Mesodermal cell (in vitro differentiated cells): ENCODE results near the gene CELF5.

ENCODE experiments used
- H3K27ac ChIP-seq: 2 replicates; pipeline ENCODE4 v1.7.0; 2013; ENCODE audit warnings: mild to moderate bottlenecking, low read depth, low read length, moderate library complexity; ENCODE audit not compliant: severe bottlenecking
- H3K36me3 ChIP-seq: 2 replicates; pipeline ENCODE4 v1.7.1; 2013; ENCODE audit warnings: mild to moderate bottlenecking, low read length, moderate library complexity; ENCODE audit not compliant: control insufficient read depth, insufficient read depth
- H3K4me1 ChIP-seq: one replicate; pipeline ENCODE4 v1.7.1; 2013; ENCODE audit warnings: mild to moderate bottlenecking, low read length; ENCODE audit not compliant: insufficient read depth, control insufficient read depth, poor library complexity, severe bottlenecking
- H3K4me3 ChIP-seq: 2 replicates; pipeline ENCODE4 v1.7.0; 2013; ENCODE audit warnings: low read length, control low read depth, mild to moderate bottlenecking; ENCODE audit not compliant: insufficient read depth, poor library complexity, severe bottlenecking; ENCODE audit errors: extremely low read depth
- H3K9me3 ChIP-seq: 2 replicates; pipeline ENCODE4 v1.7.1; 2013; ENCODE audit warnings: mild to moderate bottlenecking, low read length, moderate library complexity; ENCODE audit not compliant: control insufficient read depth
- WGBS, 2 experiments: methylation state at CpG; one replicate each; pipeline ENCODE4 v1.1.5; 2013; ENCODE audit warnings: missing lambda C conversion rate in 2 of 2; ENCODE audit not compliant: insufficient coverage in 2 of 2; 5-methylcytosine and 5-hydroxymethylcytosine counted together

The CELF5 gene

GRCh38 chr19:3277649-3278048, 53.2 kb downstream of the CELF5 start:
- no peak overlapping the region for H3K27ac ChIP-seq
- no peak overlapping the region for H3K4me3 ChIP-seq
- H3K36me3 ChIP-seq, result no peaks in the 10 kb centered on the region
- H3K9me3 ChIP-seq, result peaks cover 6% of the 10 kb centered on the region
- H3K4me1 ChIP-seq, result no peaks in the 10 kb centered on the region
- WGBS, 2 experiments, result 77 to 89% methylated on average over 3 to 4 of the region's 5 CpGs

GRCh38 chr19:3278294-3278693, 53.8 kb downstream of the CELF5 start:
- 80 to 84% methylated on average over 11 of the region's 11 CpGs for WGBS, 2 experiments

GRCh38 chr19:3278749-3279148, 54.3 kb downstream of the CELF5 start:
- 75 to 87% methylated on average over 5 of the region's 5 CpGs for WGBS, 2 experiments
- Histone ChIP-seq H3K9me3 (no peaks in the 10 kb centered on the region), H3K27ac (no peak overlapping the region), H3K4me3 (no peak overlapping the region), H3K36me3 (no peaks in the 10 kb centered on the region), H3K4me1 (no peaks in the 10 kb centered on the region)

More at GRCh38 chr19:3278294-3278693, 53.8 kb downstream of the CELF5 start:
- no peaks in the 10 kb centered on the region for H3K4me1 ChIP-seq
- H3K9me3 ChIP-seq, result no peaks in the 10 kb centered on the region
- H3K4me3 ChIP-seq, result no peak overlapping the region
- H3K27ac ChIP-seq, result no peak overlapping the region
- no peaks in the 10 kb centered on the region for H3K36me3 ChIP-seq

- Histone ChIP-seq H3K4me1 (no peaks in the 10 kb centered on the region), H3K9me3 (no peaks in the 10 kb centered on the region), H3K27ac (no peak overlapping the region), H3K36me3 (no peaks in the 10 kb centered on the region), H3K4me3 (no peak overlapping the region)
- 73 to 74% methylated on average over 7 of the region's 7 CpGs for WGBS, 2 experiments
These were observed 54.8 kb downstream of the CELF5 start for GRCh38 chr19:3279306-3279705.

- no peak overlapping the region for H3K27ac ChIP-seq
- WGBS, 2 experiments, result 84 to 85% methylated on average over 17 to 21 of the region's 21 CpGs
- H3K9me3 ChIP-seq, result no peaks in the 10 kb centered on the region
These were observed 56.6 kb downstream of the CELF5 start for GRCh38 chr19:3281026-3281425.

GRCh38 chr19:3282155-3282554, 57.7 kb downstream of the CELF5 start:
- Histone ChIP-seq H3K27ac (no peak overlapping the region), H3K4me1 (no peaks in the 10 kb centered on the region), H3K9me3 (no peaks in the 10 kb centered on the region), H3K4me3 (no peak overlapping the region), H3K36me3 (no peaks in the 10 kb centered on the region)
- WGBS, 2 experiments, result 82 to 85% methylated on average over 10 to 14 of the region's 14 CpGs

More at GRCh38 chr19:3281026-3281425, 56.6 kb downstream of the CELF5 start:
- Histone ChIP-seq H3K4me3 (no peak overlapping the region), H3K36me3 (no peaks in the 10 kb centered on the region), H3K4me1 (no peaks in the 10 kb centered on the region)

GRCh38 chr19:3282564-3282963, 58.1 kb downstream of the CELF5 start:
- Histone ChIP-seq H3K36me3 (no peaks in the 10 kb centered on the region), H3K9me3 (no peaks in the 10 kb centered on the region), H3K4me3 (no peak overlapping the region), H3K4me1 (no peaks in the 10 kb centered on the region), H3K27ac (no peak overlapping the region)
- WGBS, 2 experiments, result 69 to 79% methylated on average over 6 of the region's 6 CpGs

- H3K36me3 ChIP-seq, result no peaks in the 10 kb centered on the region
- no peaks in the 10 kb centered on the region for H3K9me3 ChIP-seq
- WGBS, 2 experiments, result 87 to 91% methylated on average over 7 of the region's 7 CpGs
- no peak overlapping the region for H3K4me3 ChIP-seq
- H3K27ac ChIP-seq, result no peak overlapping the region
- no peaks in the 10 kb centered on the region for H3K4me1 ChIP-seq
These were observed 58.8 kb downstream of the CELF5 start for GRCh38 chr19:3283246-3283751.

- WGBS, 2 experiments, result 81 to 87% methylated on average over 13 to 14 of the region's 17 CpGs
- H3K4me3 ChIP-seq, result no peak overlapping the region
These were observed 59.6 kb downstream of the CELF5 start for GRCh38 chr19:3283886-3284657.

GRCh38 chr19:3284759-3285646, 60.5 kb downstream of the CELF5 start:
- WGBS, 2 experiments, result 14 to 18% methylated on average over 12 to 25 of the region's 38 CpGs
- H3K4me3 ChIP-seq, result peak overlapping the region; percentile 2
- H3K9me3 ChIP-seq, result no peaks in the 10 kb centered on the region
- H3K27ac ChIP-seq, result no peak overlapping the region
- H3K36me3 ChIP-seq, result no peaks in the 10 kb centered on the region
- no peaks in the 10 kb centered on the region for H3K4me1 ChIP-seq

More at GRCh38 chr19:3283886-3284657, 59.6 kb downstream of the CELF5 start:
- Histone ChIP-seq H3K36me3 (no peaks in the 10 kb centered on the region), H3K4me1 (no peaks in the 10 kb centered on the region), H3K27ac (no peak overlapping the region), H3K9me3 (no peaks in the 10 kb centered on the region)
